ENCODE data around the gene TMED8.
"Not testable (repeated sequence)": the region's sequence is repeated elsewhere in the genome, so short reads cannot be mapped to it uniquely, and the experiment has no call there.

The TMED8 gene

GRCh38 chr14:77322250-77322902, 54.5 kb downstream of the TMED8 start:
- H3K27ac ChIP-seq (ENCODE audit: low read depth, low read length), result no peak overlapping the region
- peaks cover 27% of the 10 kb centered on the region for H3K4me1 ChIP-seq (ENCODE audit: insufficient read depth, low read length)
- peak overlapping the region; percentile 89 for H3K4me3 ChIP-seq (ENCODE audit: low read length)
- peak overlapping the region; percentile 92; the same call in 1 of the 2 replicates for H3K9ac ChIP-seq (ENCODE audit: low read depth, low read length)
- 85% methylated on average over 5 of the region's 5 CpGs for WGBS
- H3K9me3 ChIP-seq (ENCODE audit: insufficient read depth, low read depth, low read length), result no peaks in the 10 kb centered on the region
- no peaks in the 10 kb centered on the region for H3K27me3 ChIP-seq (ENCODE audit: insufficient read depth, low read length)
- H3K36me3 ChIP-seq (ENCODE audit: insufficient read depth, low read length), result no peaks in the 10 kb centered on the region

DNA sequence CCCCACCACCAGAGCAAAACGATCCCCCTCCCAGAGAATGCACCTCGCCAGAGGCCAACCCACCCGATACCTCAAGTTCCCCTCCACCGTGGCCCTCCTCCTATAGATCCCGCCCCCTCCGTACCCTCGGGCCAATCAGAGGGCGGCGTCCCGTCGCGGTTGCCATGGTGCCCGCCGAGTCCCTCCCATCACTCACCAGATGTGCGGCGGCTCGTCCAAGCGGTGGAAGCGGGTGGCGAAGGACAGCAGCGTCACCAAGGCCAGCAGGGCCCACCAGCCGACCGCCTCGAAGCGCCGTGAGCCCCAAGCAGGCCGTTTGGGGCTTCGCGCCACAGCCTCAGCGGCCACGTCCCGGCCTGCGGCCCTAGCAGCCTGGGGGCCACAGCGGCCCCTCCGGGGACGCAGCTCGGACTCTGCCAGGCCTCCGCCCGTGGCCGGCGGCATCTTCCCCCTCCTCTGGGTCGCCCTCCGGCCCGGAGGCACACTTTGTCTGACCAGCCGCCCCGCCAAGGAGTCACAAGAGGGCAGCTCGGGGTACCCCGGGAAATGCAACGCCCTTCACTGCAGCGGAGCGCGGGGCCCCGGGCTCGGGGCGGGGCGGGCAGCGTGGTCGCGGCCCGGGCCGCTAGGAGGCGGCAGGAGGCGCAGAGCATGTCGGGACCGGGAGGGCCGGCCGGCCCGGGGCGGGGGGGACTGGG, 56.5 kb downstream of the TMED8 start, which contains the start of gene POMT2:
Gene POMT2 (minus strand): TSS at position 646 of the 698 bp plus-strand sequence. CDS start 202 bp downstream, at position 444.
- no peaks in the 10 kb centered on the region for H3K9me3 ChIP-seq (ENCODE audit: insufficient read depth, low read depth, low read length)
- WGBS, result under 1% methylated on average over 69 of the region's 69 CpGs
- peaks cover 21% of the 10 kb centered on the region for H3K4me1 ChIP-seq (ENCODE audit: insufficient read depth, low read length)
- H3K27ac ChIP-seq (ENCODE audit: low read depth, low read length), result peak within 1 kb of the TSS; percentile 96
- peak within 1 kb of the TSS; percentile 92 for H3K9ac ChIP-seq (ENCODE audit: low read depth, low read length)
- H3K27me3 ChIP-seq (ENCODE audit: insufficient read depth, low read length), result no peaks in the 10 kb centered on the region
- no peaks in the 10 kb centered on the region for H3K36me3 ChIP-seq (ENCODE audit: insufficient read depth, low read length)
- H3K4me3 ChIP-seq (ENCODE audit: low read length), result peak within 1 kb of the TSS; percentile 89

GRCh38 chr14:77319422-77319821, 57.5 kb downstream of the TMED8 start:
- H3K4me3 ChIP-seq (ENCODE audit: low read length), result peak overlapping the region; percentile 89
- no peaks in the 10 kb centered on the region for H3K36me3 ChIP-seq (ENCODE audit: insufficient read depth, low read length)
- 70% methylated on average over 5 of the region's 5 CpGs for WGBS
- H3K27ac ChIP-seq (ENCODE audit: low read depth, low read length), result peak overlapping the region; percentile 18; the same call in 1 of the 2 replicates
- H3K9ac ChIP-seq (ENCODE audit: low read depth, low read length), result no peak overlapping the region; the same call in 1 of the 2 replicates
- H3K4me1 ChIP-seq (ENCODE audit: insufficient read depth, low read length), result peaks cover 29% of the 10 kb centered on the region
- H3K27me3 ChIP-seq (ENCODE audit: insufficient read depth, low read length), result no peaks in the 10 kb centered on the region
- H3K9me3 ChIP-seq (ENCODE audit: insufficient read depth, low read depth, low read length), result no peaks in the 10 kb centered on the region

DNA sequence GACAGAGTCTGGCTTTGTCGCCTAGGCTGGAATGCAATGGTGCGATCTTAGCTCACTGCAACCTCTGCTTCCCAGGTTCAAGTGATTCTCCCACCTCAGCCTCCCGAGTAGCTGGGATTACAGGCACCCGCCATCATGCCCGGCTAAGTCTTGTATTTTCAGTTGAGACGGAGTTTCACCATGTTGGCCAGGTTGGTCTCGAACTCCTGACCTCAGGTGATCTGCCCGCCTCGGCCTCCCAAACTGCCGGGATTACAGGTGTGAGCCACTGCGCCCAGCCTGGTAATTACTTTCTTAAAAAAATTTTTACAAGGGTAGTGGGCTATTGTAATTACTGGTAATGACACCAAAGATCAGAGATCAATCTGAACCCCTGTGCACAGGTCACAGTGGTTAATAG, 58.1 kb downstream of the TMED8 start:
- H3K9ac ChIP-seq (ENCODE audit: low read depth, low read length); H3K36me3 ChIP-seq (ENCODE audit: insufficient read depth, low read length); H3K9me3 ChIP-seq (ENCODE audit: insufficient read depth, low read depth, low read length); H3K4me3 ChIP-seq (ENCODE audit: low read length); H3K27me3 ChIP-seq (ENCODE audit: insufficient read depth, low read length); H3K27ac ChIP-seq (ENCODE audit: low read depth, low read length): not testable (repeated sequence)
- WGBS, result 94% methylated on average over 11 of the region's 11 CpGs
- peaks cover 34% of the 10 kb centered on the region for H3K4me1 ChIP-seq (ENCODE audit: insufficient read depth, low read length)

- Histone ChIP-seq H3K27ac (ENCODE audit: low read depth, low read length) (no peak overlapping the region), H3K27me3 (ENCODE audit: insufficient read depth, low read length) (no peaks in the 10 kb centered on the region), H3K9ac (ENCODE audit: low read depth, low read length) (no peak overlapping the region), H3K9me3 (ENCODE audit: insufficient read depth, low read depth, low read length) (no peaks in the 10 kb centered on the region), H3K4me3 (ENCODE audit: low read length) (no peak overlapping the region), H3K4me1 (ENCODE audit: insufficient read depth, low read length) (peaks cover 39% of the 10 kb centered on the region), H3K36me3 (ENCODE audit: insufficient read depth, low read length) (no peaks in the 10 kb centered on the region)
- WGBS, result 93% methylated on average over 5 of the region's 5 CpGs
Measured at GRCh38 chr14:77318006-77318553, 58.8 kb downstream of the TMED8 start.

DNA sequence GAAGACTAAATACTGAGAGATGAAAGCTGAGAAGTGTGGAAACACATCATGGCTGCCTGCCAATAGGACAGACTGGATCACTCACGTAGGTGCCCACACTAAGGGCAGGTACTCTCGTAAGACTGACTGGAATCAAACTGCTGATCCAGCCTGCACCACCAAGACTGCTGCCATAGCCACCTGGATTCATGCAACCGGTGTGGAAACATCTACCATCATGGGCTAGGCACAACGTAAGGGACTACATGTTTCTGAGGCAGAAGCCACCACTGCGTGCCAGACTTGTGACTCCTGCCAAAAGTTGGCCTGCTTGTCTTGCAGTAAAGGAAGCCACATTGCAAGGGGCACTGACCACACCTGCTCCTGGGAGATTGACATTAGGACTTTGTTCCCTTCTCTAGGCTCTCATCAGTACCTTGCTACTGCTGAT, 60.0 kb downstream of the TMED8 start:
- Histone ChIP-seq H3K4me1 (ENCODE audit: insufficient read depth, low read length) (peaks cover 39% of the 10 kb centered on the region), H3K27ac (ENCODE audit: low read depth, low read length) (no peak overlapping the region), H3K9ac (ENCODE audit: low read depth, low read length) (no peak overlapping the region), H3K4me3 (ENCODE audit: low read length) (no peak overlapping the region), H3K36me3 (ENCODE audit: insufficient read depth, low read length) (no peaks in the 10 kb centered on the region), H3K9me3 (ENCODE audit: insufficient read depth, low read depth, low read length) (no peaks in the 10 kb centered on the region), H3K27me3 (ENCODE audit: insufficient read depth, low read length) (no peaks in the 10 kb centered on the region)
- WGBS, result 82% methylated on average over 5 of the region's 5 CpGs

- 65% methylated on average over 1 of the region's 1 CpG for WGBS
- Histone ChIP-seq H3K9me3 (ENCODE audit: insufficient read depth, low read depth, low read length) (no peaks in the 10 kb centered on the region), H3K36me3 (ENCODE audit: insufficient read depth, low read length) (peaks cover 3% of the 10 kb centered on the region; the same call in 1 of the 2 replicates), H3K4me1 (ENCODE audit: insufficient read depth, low read length) (peaks cover 38% of the 10 kb centered on the region), H3K27ac (ENCODE audit: low read depth, low read length) (no peak overlapping the region), H3K27me3 (ENCODE audit: insufficient read depth, low read length) (no peaks in the 10 kb centered on the region), H3K4me3 (ENCODE audit: low read length) (no peak overlapping the region), H3K9ac (ENCODE audit: low read depth, low read length) (no peak overlapping the region)
Measured at GRCh38 chr14:77316195-77316505, 60.7 kb downstream of the TMED8 start.

- WGBS, result 79% methylated on average over 9 of the region's 10 CpGs
- H3K27ac ChIP-seq (ENCODE audit: low read depth, low read length), result peak overlapping the region; percentile 42; the same call in 1 of the 2 replicates
Measured at GRCh38 chr14:77314539-77315457, 62.1 kb downstream of the TMED8 start.

DNA sequence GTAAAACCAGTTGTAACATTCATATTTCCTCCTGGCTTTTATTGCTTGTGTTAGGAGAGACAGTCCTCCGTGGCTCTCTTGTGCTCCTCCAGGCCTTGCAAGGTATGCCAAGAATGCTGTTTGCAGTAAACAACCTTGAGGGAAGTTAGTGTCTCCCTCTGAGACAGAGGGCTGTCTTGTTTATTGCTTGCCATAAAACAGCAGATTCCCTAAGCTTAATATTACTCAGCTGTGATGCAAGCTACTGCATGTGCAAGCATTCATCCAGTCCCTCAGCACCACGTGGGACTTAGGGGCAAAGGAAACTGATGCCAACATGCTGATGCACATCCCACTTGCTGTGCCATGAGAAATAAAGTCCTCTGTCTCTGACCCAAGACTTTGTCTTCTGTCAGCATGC, 62.9 kb downstream of the TMED8 start:
- H3K4me1 ChIP-seq (ENCODE audit: insufficient read depth, low read length), result peaks cover 29% of the 10 kb centered on the region
- peak overlapping the region; percentile 41 for H3K9ac ChIP-seq (ENCODE audit: low read depth, low read length)
- no peak overlapping the region for H3K4me3 ChIP-seq (ENCODE audit: low read length)
- WGBS, result 13% methylated on average over 2 of the region's 2 CpGs
- peaks cover 3% of the 10 kb centered on the region; the same call in 1 of the 2 replicates for H3K36me3 ChIP-seq (ENCODE audit: insufficient read depth, low read length)
- peak overlapping the region; percentile 51; the same call in 1 of the 2 replicates for H3K27ac ChIP-seq (ENCODE audit: low read depth, low read length)
- H3K27me3 ChIP-seq (ENCODE audit: insufficient read depth, low read length), result no peaks in the 10 kb centered on the region
- no peaks in the 10 kb centered on the region for H3K9me3 ChIP-seq (ENCODE audit: insufficient read depth, low read depth, low read length)

More at GRCh38 chr14:77314539-77315457, 62.1 kb downstream of the TMED8 start:
- Histone ChIP-seq H3K9me3 (ENCODE audit: insufficient read depth, low read depth, low read length) (no peaks in the 10 kb centered on the region), H3K9ac (ENCODE audit: low read depth, low read length) (peak overlapping the region; percentile 8; the same call in 1 of the 2 replicates), H3K27me3 (ENCODE audit: insufficient read depth, low read length) (no peaks in the 10 kb centered on the region), H3K4me1 (ENCODE audit: insufficient read depth, low read length) (peaks cover 36% of the 10 kb centered on the region), H3K36me3 (ENCODE audit: insufficient read depth, low read length) (peaks cover 3% of the 10 kb centered on the region; the same call in 1 of the 2 replicates), H3K4me3 (ENCODE audit: low read length) (no peak overlapping the region)

DNA sequence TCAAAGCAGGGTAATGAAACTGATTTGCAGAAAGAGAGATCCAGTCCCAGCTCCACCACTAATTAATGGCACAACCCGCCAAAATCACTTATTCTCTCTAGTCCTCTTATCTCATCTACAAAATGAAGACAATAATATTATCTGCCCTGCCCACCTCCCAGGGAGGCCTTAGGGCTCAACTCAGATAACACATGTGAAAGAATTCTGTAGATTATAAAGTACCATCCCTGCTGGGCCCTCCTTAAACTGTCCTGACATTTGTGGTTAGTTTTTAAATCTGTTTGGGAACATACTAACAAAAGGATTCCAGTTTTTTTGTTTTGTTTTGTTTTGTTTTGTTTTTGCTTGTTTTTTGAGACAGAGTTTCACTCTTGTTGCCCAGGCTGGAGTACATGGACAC, 63.5 kb downstream of the TMED8 start:
- Histone ChIP-seq H3K4me3 (ENCODE audit: low read length) (no peak overlapping the region), H3K27me3 (ENCODE audit: insufficient read depth, low read length) (no peaks in the 10 kb centered on the region), H3K9me3 (ENCODE audit: insufficient read depth, low read depth, low read length) (no peaks in the 10 kb centered on the region), H3K27ac (ENCODE audit: low read depth, low read length) (0 out of 2 replicates have a peak overlapping the region, but pooled peaks have one; percentile 51), H3K9ac (ENCODE audit: low read depth, low read length) (peak overlapping the region; percentile 41; the same call in 1 of the 2 replicates), H3K36me3 (ENCODE audit: insufficient read depth, low read length) (peaks cover 3% of the 10 kb centered on the region; the same call in 1 of the 2 replicates), H3K4me1 (ENCODE audit: insufficient read depth, low read length) (peaks cover 28% of the 10 kb centered on the region)
- WGBS, result 74% methylated on average over 1 of the region's 1 CpG
